HepG2 (cell line): ENCODE results near the gene RTP3.

ENCODE experiments used
- ARID2 ChIP-seq: sonication (generic); formaldehyde crosslinking; IDR thresholded peaks from 2 replicates; pipeline ENCODE4 v1.8.1; 2022; ENCODE audit warnings: mild to moderate bottlenecking, missing genetic modification reagents, borderline replicate concordance
- HCFC1 ChIP-seq: fragments of 150-350 bp; IDR thresholded peaks from 2 replicates; pipeline ENCODE4 v1.6.1; 2014; ENCODE audit warnings: low read depth, low read length
- HNRNPK ChIP-seq: fragments of 200-400 bp; formaldehyde crosslinking; IDR thresholded peaks from 2 replicates; pipeline ENCODE4 v1.6.1; 2018; ENCODE audit warnings: low read length, low read depth, moderate library complexity, mild to moderate bottlenecking; ENCODE audit not compliant: poor library complexity, severe bottlenecking
- IKZF1 ChIP-seq: fragments of 450-650 bp; IDR thresholded peaks from 2 replicates; pipeline ENCODE4 v1.7.1; 2016
- JUND ChIP-seq: sonication (generic); formaldehyde crosslinking; IDR thresholded peaks from 2 replicates; pipeline ENCODE4 v1.8.0; 2022; ENCODE audit warnings: mild to moderate bottlenecking, missing genetic modification reagents
- MXI1 ChIP-seq: IDR thresholded peaks from 3 replicates; pipeline ENCODE4 v1.6.1; 2012; ENCODE audit warnings: low read depth, low read length, inconsistent platforms, borderline replicate concordance
- NFIC ChIP-seq: IDR thresholded peaks from 2 replicates; pipeline ENCODE4 v1.6.1; 2012; ENCODE audit warnings: mild to moderate bottlenecking, low read length, inconsistent platforms
- RNF2 ChIP-seq: fragments of 450-650 bp; conservative IDR thresholded peaks from 2 replicates; pipeline ENCODE4 v1.6.1; 2016; ENCODE audit warnings: low read depth
- TSC22D2 ChIP-seq: sonication (generic); formaldehyde crosslinking; IDR thresholded peaks from 2 replicates; pipeline ENCODE4 v1.5.1; 2020; ENCODE audit warnings: missing genetic modification reagents, mild to moderate bottlenecking, borderline replicate concordance
- ZNF282 ChIP-seq: fragments of 450-650 bp; IDR thresholded peaks from 2 replicates; pipeline ENCODE4 v1.6.1; 2018; ENCODE audit not compliant: partially characterized antibody
- ZNF552 ChIP-seq: sonication (generic); formaldehyde crosslinking; IDR thresholded peaks from 2 replicates; pipeline ENCODE4 v1.9.0; 2022; ENCODE audit warnings: missing genetic modification reagents, mild to moderate bottlenecking, borderline replicate concordance
- TF ChIP-seq, protein P1 (sequence below): sonication (generic); formaldehyde crosslinking; conservative IDR thresholded peaks from 2 replicates; pipeline ENCODE4 v1.4.0; 2020; ENCODE audit warnings: missing genetic modification reagents
- TF ChIP-seq, protein P2 (sequence below): sonication (generic); formaldehyde crosslinking; IDR thresholded peaks from 2 replicates; pipeline ENCODE4 v1.5.0; 2020; ENCODE audit warnings: mild to moderate bottlenecking, missing genetic modification reagents, moderate library complexity

DNA sequence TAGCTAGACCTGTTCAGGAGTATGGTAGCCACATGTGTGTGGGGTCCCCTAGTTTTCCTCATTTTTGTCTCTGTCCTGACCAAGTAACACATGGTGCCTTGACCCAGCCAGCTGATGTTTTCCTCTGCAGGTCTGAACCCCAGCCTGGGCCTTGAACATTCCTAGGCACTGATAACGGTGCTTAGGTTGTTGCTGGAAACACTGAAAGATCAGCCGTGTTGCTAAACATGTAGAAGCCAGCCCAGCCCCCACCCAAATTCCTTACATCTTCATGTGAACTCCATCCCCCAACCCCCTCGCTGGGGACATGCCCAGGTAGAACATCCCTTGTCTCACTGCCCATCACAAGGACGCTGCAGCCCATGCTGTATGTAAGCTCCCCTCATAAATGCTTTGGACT lies 18.7 kb downstream of the RTP3 start:
- TF ChIP-seq RNF2 (no peak), ZNF552 (no peak), HCFC1 (no peak), TSC22D2 (CRISPR knock-in tag) (no peak), MXI1 (no peak), HNRNPK (no peak), NFIC (no peak), JUND (CRISPR knock-in tag) (no peak), ARID2 (no peak), ZNF282 (no peak), IKZF1 (no peak)
- TF ChIP-seq, protein P1, sequence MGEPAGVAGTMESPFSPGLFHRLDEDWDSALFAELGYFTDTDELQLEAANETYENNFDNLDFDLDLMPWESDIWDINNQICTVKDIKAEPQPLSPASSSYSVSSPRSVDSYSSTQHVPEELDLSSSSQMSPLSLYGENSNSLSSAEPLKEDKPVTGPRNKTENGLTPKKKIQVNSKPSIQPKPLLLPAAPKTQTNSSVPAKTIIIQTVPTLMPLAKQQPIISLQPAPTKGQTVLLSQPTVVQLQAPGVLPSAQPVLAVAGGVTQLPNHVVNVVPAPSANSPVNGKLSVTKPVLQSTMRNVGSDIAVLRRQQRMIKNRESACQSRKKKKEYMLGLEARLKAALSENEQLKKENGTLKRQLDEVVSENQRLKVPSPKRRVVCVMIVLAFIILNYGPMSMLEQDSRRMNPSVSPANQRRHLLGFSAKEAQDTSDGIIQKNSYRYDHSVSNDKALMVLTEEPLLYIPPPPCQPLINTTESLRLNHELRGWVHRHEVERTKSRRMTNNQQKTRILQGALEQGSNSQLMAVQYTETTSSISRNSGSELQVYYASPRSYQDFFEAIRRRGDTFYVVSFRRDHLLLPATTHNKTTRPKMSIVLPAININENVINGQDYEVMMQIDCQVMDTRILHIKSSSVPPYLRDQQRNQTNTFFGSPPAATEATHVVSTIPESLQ (CRISPR knock-in tag): no peak
- TF ChIP-seq, protein P2, sequence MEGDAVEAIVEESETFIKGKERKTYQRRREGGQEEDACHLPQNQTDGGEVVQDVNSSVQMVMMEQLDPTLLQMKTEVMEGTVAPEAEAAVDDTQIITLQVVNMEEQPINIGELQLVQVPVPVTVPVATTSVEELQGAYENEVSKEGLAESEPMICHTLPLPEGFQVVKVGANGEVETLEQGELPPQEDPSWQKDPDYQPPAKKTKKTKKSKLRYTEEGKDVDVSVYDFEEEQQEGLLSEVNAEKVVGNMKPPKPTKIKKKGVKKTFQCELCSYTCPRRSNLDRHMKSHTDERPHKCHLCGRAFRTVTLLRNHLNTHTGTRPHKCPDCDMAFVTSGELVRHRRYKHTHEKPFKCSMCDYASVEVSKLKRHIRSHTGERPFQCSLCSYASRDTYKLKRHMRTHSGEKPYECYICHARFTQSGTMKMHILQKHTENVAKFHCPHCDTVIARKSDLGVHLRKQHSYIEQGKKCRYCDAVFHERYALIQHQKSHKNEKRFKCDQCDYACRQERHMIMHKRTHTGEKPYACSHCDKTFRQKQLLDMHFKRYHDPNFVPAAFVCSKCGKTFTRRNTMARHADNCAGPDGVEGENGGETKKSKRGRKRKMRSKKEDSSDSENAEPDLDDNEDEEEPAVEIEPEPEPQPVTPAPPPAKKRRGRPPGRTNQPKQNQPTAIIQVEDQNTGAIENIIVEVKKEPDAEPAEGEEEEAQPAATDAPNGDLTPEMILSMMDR (CRISPR knock-in tag): no peak
